LNCaP clone FGC (cell line): ENCODE measurements around the gene PRELP.
"Not testable (repeated sequence)": the region's sequence is repeated elsewhere in the genome, so short reads cannot be mapped to it uniquely, and the experiment has no call there.

ENCODE experiments used
- DNase-seq: peaks from one replicate; pipeline ENCODE4 v3.0.0-alpha.2; 2011; ENCODE audit warnings: low read depth
- H3K4me3 ChIP-seq: 2 replicates; pipeline ENCODE4 v1.5.1; 2011; ENCODE audit warnings: mild to moderate bottlenecking, low read depth, low read length, control low read depth
- CTCF ChIP-seq: IDR thresholded peaks from 2 replicates; pipeline ENCODE4 v1.5.1; 2012; ENCODE audit warnings: mild to moderate bottlenecking; ENCODE audit not compliant: control insufficient read depth, insufficient read depth; ENCODE audit errors: extremely low read depth

Gene PRELP

GRCh38 chr1:203517426-203518110, 42.0 kb downstream of the PRELP start:
- no peak for DNase-seq
- TF ChIP-seq CTCF: no peak
- H3K4me3 ChIP-seq: no peak overlapping the region

- not testable (repeated sequence) for H3K4me3 ChIP-seq, DNase-seq
Observed at GRCh38 chr1:203518139-203518538, 42.5 kb downstream of the PRELP start.

- TF ChIP-seq CTCF: no peak
- no peak for DNase-seq
- no peak overlapping the region for H3K4me3 ChIP-seq
Observed at GRCh38 chr1:203518541-203518940, 42.9 kb downstream of the PRELP start.

- TF ChIP-seq CTCF: no peak
- DNase-seq: no peak
- H3K4me3 ChIP-seq: no peak overlapping the region
Observed at GRCh38 chr1:203519053-203519840, 43.6 kb downstream of the PRELP start.

- no peak overlapping the region for H3K4me3 ChIP-seq
- TF ChIP-seq CTCF: no peak
- DNase-seq: no peak
Observed at GRCh38 chr1:203519896-203520295, 44.3 kb downstream of the PRELP start.

- TF ChIP-seq CTCF: no peak
- H3K4me3 ChIP-seq: no peak overlapping the region
- no peak for DNase-seq
Observed at GRCh38 chr1:203520315-203520714, 44.7 kb downstream of the PRELP start.

- no peak for TF ChIP-seq CTCF
- DNase-seq: no peak
- H3K4me3 ChIP-seq: no peak overlapping the region
Observed at GRCh38 chr1:203521074-203521794, 45.6 kb downstream of the PRELP start.
